NCI-H1417 (cell line): ENCODE results near the gene ACP3.

Experiments used
- DNase-seq, 3 experiments: peaks; one replicate each; lab custom pipeline; 2025; lab: John Stamatoyannopoulos, UW

Gene ACP3

DNA sequence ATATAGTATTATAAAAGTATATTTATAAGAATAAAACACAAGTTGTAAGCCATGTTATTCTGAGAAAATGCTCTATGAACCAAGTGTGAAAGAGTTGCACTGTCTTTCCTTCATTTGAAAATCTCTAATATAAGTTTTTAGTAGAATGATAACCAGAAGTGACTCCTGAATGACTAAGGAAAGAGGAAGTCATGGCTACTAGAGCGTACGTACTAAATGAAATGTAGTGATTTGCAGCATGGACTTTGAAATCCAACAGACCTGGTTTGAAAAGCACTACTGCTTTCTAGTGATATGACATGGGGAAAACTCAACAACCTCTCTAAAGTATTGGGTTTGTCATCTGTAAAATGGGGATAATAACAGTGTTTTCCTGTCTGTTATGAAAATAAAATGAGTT, 89.8 kb downstream of the ACP3 start:
- no peak for DNase-seq
